Calu3 (cell line): ENCODE measurements around the gene SFXN1. TPM values are rescaled to one million over a fixed set of nuclear protein-coding genes. Genes with fewer than 3 reads are reported as not detected.

Experiments used
- BruUV-seq: library from RNA; stranded (reverse); fragments of 400-500 nt; replicated peaks from 2 replicates; lab custom pipeline; 2021; lab: Mats Ljungman, UMichigan
- CTCF ChIA-PET: fragments of 300-600 bp; sonication (Branson Sonifier 250); formaldehyde crosslinking; loops from one replicate; lab custom pipeline; 2022; ENCODE audit warnings: antibody characterized with exemption; lab: Charles Lee
- DNase-seq: peaks from one replicate; pipeline ENCODE4 v3.0.0; 2022
- H3K27ac Mint-ChIP-seq: one replicate; pipeline ENCODE4 v1.8.0; 2022; ENCODE audit warnings: mixed read lengths; ENCODE audit not compliant: unreplicated experiment
- H3K27me3 Mint-ChIP-seq: one replicate; pipeline ENCODE4 v1.8.0; 2022; ENCODE audit warnings: mixed read lengths; ENCODE audit not compliant: unreplicated experiment
- H3K36me3 Mint-ChIP-seq: one replicate; pipeline ENCODE4 v1.8.0; 2022; ENCODE audit warnings: mild to moderate bottlenecking, moderate library complexity, mixed read lengths; ENCODE audit not compliant: insufficient read depth, unreplicated experiment
- H3K4me1 Mint-ChIP-seq: one replicate; pipeline ENCODE4 v1.8.0; 2022; ENCODE audit warnings: mild to moderate bottlenecking, low read depth, mixed read lengths; ENCODE audit not compliant: unreplicated experiment
- H3K4me3 Mint-ChIP-seq: one replicate; pipeline ENCODE4 v1.8.0; 2022; ENCODE audit warnings: mild to moderate bottlenecking, low read depth, moderate library complexity, mixed read lengths; ENCODE audit not compliant: unreplicated experiment
- H3K9me3 Mint-ChIP-seq: one replicate; pipeline ENCODE4 v1.8.0; 2022; ENCODE audit warnings: low read depth, mixed read lengths; ENCODE audit not compliant: unreplicated experiment
- intact Hi-C: fragments of 100-400 bp; cut with micrococcal nuclease; formaldehyde crosslinking; loops from one replicate; pipeline ENCODE4 v1.10.0; 2022; ENCODE audit not compliant: unreplicated experiment
- total RNA-seq: library from RNA; stranded (reverse); gene quantifications from 2 replicates; pipeline ENCODE4 v1.2.3, GENCODE V29; 2022
- TF ChIP-seq, protein P1 (sequence below): fragments of 200-600 bp; IDR thresholded peaks from one replicate; pipeline ENCODE4 v1.8.0; 2022; ENCODE audit warnings: antibody characterized with exemption; ENCODE audit not compliant: unreplicated experiment

Gene SFXN1
- total RNA-seq, 1 experiment from 2014 or later: 106 TPM

DNA sequence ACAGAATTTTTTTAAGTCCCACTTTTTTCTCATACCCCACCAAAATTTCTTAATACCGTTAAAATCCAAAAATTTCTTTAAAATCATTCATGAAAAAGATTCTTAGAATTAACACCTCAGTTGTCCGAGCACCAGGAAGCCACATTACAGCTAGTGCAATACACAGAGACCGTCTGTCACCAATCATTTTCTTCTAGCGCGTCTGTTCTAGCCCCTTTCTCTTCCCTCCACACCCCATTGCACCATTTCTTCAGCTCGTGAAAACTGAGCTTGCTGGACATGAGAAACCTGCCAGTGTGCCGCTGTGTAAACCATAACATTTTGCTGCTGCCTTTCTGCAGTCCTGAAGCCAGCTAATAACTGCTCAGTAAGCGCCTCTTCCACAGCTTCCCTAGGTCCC is 5.0 kb downstream of the SFXN1 start:
- TF ChIP-seq, protein P1, sequence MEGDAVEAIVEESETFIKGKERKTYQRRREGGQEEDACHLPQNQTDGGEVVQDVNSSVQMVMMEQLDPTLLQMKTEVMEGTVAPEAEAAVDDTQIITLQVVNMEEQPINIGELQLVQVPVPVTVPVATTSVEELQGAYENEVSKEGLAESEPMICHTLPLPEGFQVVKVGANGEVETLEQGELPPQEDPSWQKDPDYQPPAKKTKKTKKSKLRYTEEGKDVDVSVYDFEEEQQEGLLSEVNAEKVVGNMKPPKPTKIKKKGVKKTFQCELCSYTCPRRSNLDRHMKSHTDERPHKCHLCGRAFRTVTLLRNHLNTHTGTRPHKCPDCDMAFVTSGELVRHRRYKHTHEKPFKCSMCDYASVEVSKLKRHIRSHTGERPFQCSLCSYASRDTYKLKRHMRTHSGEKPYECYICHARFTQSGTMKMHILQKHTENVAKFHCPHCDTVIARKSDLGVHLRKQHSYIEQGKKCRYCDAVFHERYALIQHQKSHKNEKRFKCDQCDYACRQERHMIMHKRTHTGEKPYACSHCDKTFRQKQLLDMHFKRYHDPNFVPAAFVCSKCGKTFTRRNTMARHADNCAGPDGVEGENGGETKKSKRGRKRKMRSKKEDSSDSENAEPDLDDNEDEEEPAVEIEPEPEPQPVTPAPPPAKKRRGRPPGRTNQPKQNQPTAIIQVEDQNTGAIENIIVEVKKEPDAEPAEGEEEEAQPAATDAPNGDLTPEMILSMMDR: no peak
- Mint-ChIP-seq H3K27me3 (no peaks in the 10 kb centered on the region), H3K4me3 (no peak overlapping the region), H3K9me3 (no peaks in the 10 kb centered on the region), H3K4me1 (peaks cover 18% of the 10 kb centered on the region), H3K36me3 (peaks cover 46% of the 10 kb centered on the region), H3K27ac (no peak overlapping the region)
- CTCF ChIA-PET: no interaction called here
- DNase-seq: no peak
- intact Hi-C loops: no loop called here
- BruUV-seq: no TSS peak

- Mint-ChIP-seq H3K27me3 (no peaks in the 10 kb centered on the region), H3K4me3 (no peak overlapping the region), H3K4me1 (peaks cover 16% of the 10 kb centered on the region), H3K36me3 (peaks cover 44% of the 10 kb centered on the region), H3K9me3 (no peaks in the 10 kb centered on the region), H3K27ac (no peak overlapping the region)
- CTCF ChIA-PET: no interaction called here
- intact Hi-C loops: no loop called here
- DNase-seq: no peak
- no TSS peak for BruUV-seq
- TF ChIP-seq, protein P1: no peak
Observed at GRCh38 chr5:175484322-175484721, 6.0 kb downstream of the SFXN1 start.

- no TSS peak for BruUV-seq
- intact Hi-C loops: no loop called here
- Mint-ChIP-seq H3K27me3 (no peaks in the 10 kb centered on the region), H3K4me1 (peaks cover 11% of the 10 kb centered on the region), H3K9me3 (no peaks in the 10 kb centered on the region), H3K4me3 (no peak overlapping the region), H3K36me3 (peaks cover 39% of the 10 kb centered on the region), H3K27ac (no peak overlapping the region)
- DNase-seq: no peak
- TF ChIP-seq, protein P1: no peak
- CTCF ChIA-PET: interaction anchor here (0.6 kb wide), 1 partner anchor 39 kb away, joined by 3 read pairs; no protein-coding TSS in a partner anchor
Observed at GRCh38 chr5:175484829-175485228, 6.5 kb downstream of the SFXN1 start.

DNA sequence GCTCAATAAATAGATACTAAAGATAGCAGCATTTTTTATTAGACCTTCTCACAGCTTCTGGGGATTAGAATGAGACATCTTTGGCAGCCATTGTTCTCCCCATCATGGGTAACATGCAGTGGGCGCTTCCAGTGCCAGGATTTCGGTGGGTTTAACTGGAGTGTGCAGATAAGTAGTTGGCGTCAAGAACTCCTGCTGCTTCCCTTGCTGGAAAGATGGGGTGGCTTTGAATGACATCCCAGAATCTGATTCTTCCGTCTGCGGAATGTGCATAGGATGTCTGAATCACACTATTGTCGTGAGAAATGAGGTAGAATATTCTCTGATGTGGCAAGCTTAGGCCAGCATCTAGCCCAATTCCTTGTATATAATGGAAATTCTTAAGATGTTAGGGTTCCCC is 7.3 kb downstream of the SFXN1 start:
- H3K4me3 Mint-ChIP-seq: no peak overlapping the region
- H3K4me1 Mint-ChIP-seq: peaks cover 3% of the 10 kb centered on the region
- DNase-seq: no peak
- H3K27me3 Mint-ChIP-seq: no peaks in the 10 kb centered on the region
- H3K36me3 Mint-ChIP-seq: peaks cover 34% of the 10 kb centered on the region
- no peak overlapping the region for H3K27ac Mint-ChIP-seq
- CTCF ChIA-PET: no interaction called here
- TF ChIP-seq, protein P1: no peak
- no peaks in the 10 kb centered on the region for H3K9me3 Mint-ChIP-seq
- intact Hi-C loops: no loop called here
- no TSS peak for BruUV-seq
